Daoy (cell line): ENCODE measurements around the gene LRRC36. TPM values are rescaled to one million over a fixed set of nuclear protein-coding genes. Genes with fewer than 3 reads are reported as not detected.
A peak's percentile ranks its signal among the peaks of the same experiment; 100 is the strongest.

ENCODE experiments used
- DNase-seq: peaks from one replicate; pipeline ENCODE4 v3.0.0-alpha.2; 2015; ENCODE audit warnings: low read depth
- total RNA-seq: library from RNA; depleted of rRNA; stranded (reverse); fragments of >200 nt; shearing (Covaris generic); gene quantifications from 2 replicates; pipeline ENCODE4 v1.2.3, GENCODE V29; 2014

The LRRC36 gene
- total RNA-seq, 1 experiment from 2014 or later = not detected

DNA sequence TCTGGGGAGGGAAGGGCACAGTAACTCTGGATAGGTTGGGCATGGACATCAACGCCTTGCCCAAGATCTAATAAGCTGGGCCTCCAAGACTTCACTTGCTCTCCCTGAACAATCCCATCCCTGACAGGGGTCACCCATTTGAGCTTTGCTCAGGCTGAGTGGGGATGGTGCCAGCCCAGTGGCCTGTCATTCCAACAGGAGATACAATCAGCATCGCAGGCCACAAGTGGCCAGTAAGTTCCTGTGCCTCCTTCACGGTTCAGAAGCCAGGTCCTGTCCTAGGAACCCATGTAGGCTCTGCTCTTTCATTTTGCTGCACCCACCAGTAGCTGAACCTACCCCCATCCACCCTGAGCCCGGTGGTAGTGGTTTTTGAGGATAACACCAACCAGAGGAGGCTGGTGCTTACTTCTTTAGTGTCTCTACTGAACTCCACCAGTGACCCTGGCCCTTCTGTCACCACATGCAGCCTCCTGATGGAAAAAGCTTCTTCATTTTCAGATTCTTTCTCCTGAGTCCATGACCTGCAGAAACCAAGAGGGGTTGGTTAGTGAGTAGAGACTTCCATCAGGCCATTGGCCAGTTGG, 32.4 kb upstream of the LRRC36 start:
- DNase-seq = no peak

DNA sequence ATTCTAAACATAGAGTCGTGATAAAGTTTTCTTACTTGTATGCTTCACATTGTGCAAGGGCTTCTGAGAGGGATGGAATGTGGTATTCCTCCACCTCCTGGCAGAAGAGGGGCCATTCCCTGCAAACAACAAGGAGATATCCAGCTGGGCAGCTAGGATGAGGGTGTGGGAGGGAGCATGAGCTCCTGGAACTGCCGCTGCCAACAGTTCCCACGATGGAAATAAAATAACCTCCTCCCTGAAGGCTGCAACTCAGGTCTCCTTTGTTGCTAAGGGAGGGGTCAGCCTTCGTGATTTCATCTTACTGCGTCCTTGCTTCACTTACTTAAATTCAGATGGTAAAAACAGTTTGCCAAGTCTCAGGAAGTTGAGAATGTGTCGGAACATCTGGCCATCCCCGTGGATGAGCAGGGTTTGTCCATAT, 31.7 kb upstream of the LRRC36 start:
- DNase-seq = no peak

DNA sequence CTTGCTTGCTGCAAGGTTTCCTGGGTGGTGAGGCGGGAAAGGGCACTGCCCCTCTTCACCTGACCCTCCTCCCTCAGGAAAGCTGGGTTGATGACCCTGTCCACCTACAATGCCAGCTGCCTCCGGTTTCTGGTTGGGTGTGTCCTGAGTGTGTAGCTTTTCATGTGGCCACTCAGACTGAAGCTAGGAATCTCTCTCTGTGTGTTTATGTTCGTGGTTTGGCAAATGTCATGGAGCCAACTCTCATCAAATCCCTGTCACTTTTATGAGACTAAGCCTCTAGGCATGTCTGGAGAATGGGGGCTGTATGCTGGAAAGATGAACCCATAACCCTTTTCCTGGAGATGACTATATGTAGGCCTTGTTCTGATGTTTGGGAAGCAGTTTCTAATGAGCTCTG, 30.2 kb upstream of the LRRC36 start:
- DNase-seq = peak; percentile 58

DNA sequence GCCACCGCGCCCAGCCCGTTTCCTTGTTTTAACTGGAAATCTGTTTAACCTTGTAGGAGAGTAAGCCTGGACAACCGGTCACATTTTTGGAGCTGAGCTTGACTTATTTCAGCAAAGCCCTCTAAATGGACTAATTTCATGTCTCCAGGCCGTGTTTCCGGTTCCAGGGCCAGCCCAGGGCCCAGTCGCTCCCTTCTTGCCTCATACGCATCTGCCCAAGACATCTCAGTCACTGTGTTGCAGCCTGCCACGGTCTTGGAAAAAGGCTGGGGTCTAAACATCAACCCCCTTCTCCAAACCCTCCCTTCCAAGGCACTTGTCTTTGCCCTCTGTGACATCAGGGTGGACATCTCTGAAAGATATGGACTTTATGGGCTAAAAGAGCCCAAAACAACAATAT, 28.3 kb upstream of the LRRC36 start:
- no peak for DNase-seq

DNA sequence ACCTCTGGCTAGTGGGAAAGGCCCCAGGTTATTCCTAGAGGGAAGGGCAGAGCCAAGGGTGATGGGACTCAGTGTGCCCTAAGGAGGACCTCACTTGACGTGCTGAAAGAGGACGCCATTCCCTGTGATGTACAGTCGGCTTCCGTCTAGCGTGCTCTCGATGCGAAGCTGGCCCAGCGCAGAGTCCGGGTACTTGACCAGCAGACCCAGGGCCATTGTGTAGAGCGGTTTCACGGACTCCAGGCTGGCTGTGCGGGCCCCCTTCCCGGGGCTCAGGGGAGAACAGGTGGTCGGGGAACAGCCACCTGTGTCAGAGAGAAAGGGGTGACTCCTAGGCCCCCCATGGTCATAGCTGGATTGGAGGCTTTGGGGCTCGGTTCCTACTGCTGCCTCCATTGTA, 27.3 kb upstream of the LRRC36 start:
- no peak for DNase-seq

DNA sequence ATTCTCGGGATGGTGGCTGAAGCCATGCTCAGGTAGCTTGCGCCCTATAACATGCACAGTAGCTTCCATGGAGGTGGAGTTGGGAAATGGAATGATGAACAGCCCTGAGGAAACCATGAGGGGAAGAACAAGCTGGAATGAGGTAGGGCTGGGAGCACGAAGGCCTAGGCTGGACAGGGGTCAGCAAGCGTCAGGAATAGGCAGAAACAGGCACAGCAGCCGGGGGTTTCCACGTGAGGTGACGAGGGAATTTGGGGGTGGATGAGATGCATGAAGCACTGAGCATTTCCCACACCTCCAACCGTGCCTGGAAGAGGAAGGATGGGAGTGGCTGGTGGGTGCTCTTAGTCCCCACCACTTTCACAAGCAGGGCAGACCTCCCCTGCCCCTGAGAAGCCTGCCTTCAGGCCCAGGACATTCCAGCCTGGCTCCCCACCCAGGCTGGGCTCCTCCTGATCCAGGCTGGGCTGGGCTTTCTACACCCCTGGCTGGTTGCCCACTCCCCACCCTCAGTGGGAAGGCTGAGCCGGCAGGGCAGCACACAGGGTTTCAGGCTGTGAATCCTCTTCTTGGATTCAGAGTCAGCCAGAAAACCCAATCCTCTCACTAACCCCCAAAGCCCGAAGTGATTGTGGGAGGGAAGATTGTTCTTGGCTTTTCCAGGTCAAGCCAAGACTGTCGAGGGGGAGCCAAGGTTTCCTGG, 25.4 kb upstream of the LRRC36 start:
- DNase-seq = no peak

DNA sequence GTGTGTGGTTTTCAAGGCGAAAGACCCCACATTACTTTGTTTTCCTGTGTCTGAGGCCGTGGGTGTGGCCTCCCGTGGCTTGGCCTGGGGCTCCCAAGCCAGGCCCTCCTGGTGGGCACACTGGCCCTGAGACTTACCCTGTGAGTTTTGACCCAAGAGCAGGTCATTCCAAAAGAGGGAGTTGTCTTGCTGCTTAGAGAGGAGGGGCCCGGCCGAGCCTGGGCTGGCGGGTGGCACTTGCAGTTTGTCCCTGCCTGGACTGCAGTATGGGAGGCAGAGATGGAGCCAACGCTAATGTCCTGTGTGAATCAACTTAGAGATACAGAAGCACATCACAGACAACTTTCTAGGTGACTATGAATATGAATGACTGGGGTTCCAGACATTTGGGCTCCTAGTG, 24.5 kb upstream of the LRRC36 start:
- no peak for DNase-seq

DNA sequence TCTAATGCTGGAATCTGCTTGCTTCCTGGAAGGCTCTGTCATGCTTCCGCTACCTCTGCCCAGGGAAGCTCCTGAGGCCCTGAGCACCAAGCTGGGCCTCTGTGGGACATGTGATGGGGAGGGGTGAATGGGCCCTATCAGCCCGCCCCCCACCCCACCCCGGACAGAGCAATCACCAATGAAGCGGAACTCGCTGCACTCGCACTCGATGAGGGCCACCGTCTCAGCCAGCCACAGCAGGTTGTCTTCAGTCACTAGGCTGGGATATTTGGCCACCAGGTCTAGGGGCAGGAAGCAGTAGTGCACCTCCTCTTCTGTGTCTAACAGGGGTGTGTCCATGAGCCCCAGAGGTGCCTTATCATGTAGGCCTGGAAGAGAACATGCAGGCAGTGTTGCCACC, 23.6 kb upstream of the LRRC36 start:
- DNase-seq = no peak

DNA sequence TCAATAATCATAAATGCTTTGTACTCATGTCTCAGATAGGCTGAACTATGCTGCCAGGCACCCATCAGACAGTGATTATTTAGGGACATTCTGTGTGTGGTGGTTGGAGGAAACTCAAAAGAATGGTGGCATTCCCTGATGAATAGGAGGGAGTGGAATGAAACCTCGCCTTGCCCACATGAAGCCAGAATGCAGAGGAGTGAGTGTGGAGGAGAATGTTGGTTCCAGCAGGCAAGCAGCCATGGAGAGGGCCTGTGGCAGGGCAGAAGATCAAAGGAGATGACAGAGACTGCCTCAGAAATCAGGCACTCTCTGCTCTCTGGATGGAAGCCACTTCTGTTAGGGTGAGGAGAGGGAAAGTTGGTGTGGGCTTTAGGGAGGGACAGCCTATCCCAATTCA, 22.6 kb upstream of the LRRC36 start:
- DNase-seq = no peak

DNA sequence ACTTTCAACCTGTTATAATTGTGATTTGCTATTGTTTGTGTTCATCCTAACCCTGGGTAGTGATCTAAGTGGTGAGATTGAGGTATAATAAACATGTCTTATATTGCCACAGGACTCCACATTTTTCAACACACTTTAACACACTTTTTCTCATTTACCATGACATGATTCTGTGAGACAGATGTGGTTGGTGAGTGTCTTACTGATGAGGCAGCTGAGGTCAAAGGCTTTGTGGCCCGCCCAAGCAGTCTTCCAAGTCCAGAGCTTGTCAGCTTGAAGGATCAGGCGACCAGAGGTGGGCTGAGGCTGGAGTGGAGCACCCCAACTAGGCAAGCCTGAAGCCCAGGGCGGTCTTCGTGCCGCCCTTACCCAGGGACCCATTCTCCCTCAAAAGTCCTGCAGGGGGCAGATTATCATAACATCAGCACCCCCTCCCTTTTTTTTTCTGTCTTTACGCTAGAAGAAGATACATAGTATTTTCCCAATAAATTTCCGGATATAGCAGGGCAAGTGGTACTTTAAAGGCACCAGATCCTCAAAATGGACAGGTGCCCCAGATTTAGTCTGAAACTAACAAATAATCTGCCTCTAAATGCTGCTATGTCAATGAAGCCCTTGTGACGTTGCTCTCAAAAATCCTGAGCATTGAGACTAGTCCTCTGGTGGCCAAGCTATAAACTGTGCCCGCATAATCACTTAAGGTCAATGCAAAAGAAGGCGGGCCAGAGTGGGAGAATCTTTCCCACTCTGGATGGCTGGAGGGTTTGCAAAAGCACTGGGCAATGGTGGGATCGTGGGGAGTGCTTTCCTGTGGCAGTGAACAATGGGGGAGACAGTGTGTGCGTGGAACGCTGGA, 21.2 kb upstream of the LRRC36 start:
- DNase-seq = no peak

DNA sequence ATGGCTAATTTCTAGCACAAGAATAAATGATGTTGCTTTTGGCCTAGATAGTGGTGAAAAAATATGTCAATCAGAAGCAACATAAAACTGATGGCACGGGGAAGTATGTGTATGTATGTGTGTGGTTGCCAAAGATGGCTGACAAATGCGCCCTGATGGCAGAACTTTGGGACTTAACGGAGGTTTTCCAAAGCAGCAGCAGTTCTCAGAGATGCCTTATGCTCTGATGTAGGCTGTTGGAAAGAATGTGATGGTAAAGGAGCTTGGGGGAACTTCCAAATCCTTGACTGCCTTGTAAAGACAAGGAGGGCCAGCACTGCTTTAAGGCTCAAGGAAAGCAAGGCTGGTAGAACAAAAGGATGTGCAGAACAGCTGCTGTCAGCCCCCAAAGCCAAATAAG, 16.1 kb upstream of the LRRC36 start:
- no peak for DNase-seq

DNA sequence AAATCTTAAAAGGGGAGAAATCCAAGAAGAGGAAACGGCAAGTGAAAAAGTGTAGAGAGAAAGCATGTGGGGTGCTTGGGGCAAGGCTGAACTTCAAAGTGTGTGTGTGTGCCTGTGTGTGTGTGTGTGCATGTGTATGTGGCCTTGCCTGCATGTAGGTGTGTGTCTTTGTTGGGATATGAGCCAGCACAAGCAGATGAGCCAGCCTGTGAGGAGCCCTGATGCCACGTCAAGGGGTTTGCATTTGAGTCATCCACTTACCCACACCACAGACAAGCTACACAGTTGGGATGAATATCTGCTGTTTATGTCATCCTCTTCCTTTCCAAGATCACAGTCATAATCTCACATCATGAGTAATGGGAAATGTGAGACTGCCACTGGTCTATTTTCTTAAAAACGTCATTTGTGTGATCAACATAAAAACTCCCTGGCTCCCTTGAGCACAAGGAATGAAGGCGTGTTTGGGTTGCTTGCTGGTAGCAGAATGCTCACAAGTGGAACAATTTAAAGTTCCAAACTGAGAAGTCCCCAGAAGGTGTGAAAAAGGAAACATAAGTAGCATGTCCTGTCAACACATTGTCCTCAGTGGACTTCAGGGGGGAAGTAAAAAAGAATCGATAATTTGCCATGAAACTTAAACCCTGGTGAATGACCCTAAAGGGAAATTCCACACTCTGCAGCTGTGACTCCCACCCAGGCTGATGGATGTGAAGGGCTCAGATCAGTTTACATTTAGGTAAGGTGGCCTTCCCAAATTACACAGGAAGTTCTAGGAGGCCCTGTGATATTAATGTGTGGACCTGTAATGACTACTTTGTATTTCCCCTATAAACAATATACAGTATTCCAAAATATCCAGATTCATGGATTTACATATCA, 14.8 kb upstream of the LRRC36 start:
- peak; percentile 98 for DNase-seq

DNA sequence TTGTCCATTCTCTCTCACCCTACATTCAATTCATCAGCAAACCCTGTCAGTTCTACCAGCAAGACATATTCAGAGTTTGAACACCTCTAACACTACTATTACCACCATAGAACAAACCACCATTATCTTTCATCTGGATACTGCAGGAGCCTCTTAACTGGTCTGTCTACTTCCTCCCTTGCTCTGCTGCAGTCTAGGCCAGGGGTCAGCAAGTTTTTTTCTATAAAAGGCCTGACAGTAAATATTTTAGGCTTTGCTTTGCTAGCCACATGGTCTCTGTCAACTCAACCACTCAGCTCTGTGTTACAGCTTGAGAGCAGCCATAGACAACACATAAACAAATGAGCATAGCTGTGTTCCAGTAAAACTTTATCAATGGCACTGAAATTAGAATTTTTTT, 13.9 kb upstream of the LRRC36 start:
- DNase-seq = peak; percentile 30

DNA sequence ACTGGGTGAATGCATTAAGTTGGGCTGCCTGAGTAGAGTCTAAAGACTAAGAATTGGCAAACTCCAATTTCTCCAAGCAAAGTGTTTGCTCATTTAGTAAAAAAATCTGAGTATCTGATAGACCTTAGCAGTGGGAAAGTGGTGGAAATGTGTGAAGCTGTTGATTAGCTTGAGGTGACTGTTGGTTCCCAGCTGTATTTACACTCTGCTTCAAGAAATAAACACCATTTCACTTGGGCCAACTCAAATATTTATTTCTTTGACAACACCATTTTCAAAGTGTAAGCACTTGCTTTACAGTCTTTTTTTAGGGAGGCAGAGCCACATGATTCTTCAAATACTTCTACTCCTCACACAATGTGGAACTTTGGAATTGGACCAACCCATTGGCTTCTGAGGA, 8.8 kb upstream of the LRRC36 start:
- no peak for DNase-seq

DNA sequence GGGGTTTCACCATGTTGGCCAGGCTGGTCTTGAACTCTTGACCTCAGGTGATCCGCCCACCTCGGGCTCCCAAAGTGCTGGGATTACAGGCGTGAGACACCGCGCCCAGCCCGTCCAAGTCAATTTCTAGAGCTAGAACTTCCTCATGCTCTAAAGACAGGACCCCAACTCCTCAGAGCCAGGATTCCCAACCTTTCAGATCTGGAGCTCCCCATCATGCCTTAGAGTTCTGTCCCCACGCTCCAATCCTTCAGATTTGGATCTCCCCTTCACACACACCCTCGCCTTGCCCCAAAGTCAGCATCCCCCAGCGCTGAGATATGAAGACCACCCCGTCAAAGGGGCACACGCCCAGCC, 522 bp upstream of the LRRC36 start:
- no peak for DNase-seq

DNA sequence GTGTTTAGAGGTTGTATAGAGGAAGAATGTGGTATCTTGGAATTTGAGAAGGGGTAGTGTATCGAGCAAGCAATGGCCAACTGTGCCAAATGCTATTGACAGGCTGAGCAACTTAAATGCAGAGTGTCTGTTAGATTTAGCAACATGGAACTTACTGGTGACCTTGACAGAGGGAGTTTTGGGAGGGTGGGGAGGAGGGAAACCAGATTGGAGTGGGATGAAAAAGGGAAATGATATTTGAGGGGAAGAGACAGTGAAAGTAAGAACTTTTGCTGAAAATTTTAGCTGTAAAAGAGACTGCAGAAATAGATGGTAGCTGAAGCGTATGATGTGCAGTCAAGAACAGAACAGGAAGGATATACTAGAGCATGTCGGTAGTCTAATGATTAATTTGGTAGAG, 1.1 kb downstream of the LRRC36 start:
- no peak for DNase-seq

DNA sequence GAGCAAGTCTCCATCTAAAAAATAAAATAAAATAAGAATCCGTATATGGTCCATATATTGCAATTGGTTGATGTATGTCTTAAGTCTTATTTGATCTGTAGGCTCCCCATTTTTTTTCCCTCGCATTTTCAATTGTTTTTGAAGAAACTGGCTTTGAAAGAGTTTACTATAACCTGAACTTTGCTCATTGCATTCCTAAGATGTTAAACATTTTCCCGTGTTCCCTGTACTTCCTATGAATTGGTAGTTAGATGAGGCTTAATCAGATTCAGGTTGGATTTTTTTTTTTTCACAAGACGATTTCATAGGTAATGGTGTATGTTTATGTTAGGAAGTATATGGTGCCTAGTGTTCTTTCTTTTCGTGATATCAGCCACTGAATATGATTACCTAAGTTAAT, 3.3 kb downstream of the LRRC36 start:
- no peak for DNase-seq

DNA sequence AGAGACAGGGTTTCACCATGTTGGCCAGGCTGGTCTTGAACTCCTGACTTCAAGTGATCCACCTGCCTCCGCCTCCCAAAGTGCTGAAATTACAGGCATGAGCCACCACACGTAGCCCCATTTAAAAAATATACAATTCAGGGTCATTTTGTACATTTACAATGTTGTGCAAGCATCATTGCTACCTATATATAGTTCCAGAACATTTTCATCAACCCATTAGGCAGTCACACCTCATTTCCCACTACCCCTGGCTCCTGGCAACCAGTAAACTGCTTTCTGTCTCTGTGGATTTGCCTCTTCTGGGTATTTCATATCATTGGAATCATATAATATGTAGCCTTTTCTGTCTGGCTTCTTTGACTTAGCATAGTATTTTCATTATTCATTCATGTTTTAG, 6.7 kb downstream of the LRRC36 start:
- no peak for DNase-seq

DNA sequence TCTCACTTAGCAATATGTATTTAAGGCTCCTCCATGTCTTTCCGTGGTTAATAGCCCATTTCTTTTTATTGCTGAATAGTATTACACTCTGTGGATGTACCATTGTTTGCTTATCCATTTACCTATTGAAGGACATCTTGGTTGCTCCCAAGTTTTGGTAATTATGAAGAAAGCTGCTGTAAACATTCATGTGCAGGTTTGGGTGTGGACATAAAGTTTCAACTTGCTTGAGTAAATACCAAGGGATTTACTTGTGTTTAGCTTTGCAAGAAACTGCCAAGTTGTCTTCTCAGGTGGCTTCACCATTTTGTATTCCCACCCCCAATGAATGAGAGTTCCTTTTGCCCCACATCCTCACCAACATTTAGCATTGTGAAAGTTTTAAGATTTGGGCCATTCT, 9.5 kb downstream of the LRRC36 start:
- DNase-seq = no peak

DNA sequence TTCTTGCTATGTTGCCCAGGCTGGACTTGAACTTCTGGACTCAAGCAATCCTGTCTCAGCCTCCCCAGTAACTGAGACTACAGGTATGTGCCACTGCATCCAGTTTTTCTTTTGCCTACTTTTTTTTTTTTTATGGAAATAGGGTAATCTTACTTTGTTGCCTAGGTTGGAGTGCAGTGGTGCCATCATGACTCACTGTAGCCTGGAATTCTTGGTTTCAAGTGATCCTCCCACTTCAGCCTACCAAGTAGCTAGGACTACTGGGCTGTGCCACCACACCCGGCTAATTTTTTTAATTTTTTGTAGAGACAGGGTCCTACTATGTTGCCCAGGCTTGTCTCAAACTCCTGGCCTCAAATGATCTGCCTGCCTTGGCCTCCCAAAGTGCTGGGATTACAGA, 10.0 kb downstream of the LRRC36 start:
- DNase-seq = peak; percentile 19

DNA sequence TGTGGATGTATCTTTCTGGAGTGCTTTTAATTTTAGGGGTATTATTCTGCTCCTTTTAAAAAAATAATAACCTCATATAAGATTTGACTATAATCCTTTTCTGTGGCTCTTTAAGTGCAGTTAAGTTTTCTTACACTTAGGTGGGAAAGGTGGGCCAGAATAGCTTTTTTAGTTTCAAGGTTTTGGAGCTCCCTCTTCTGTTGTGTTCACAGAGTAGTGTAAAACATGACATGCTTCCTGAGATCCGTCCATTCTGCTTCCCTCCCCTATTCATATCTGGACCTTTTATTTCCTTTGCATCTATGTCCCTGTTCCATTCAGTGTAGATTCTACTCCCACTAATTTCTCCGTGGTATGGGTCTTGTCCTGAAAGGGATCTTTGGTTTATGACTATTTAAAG, 12.8 kb downstream of the LRRC36 start:
- no peak for DNase-seq

DNA sequence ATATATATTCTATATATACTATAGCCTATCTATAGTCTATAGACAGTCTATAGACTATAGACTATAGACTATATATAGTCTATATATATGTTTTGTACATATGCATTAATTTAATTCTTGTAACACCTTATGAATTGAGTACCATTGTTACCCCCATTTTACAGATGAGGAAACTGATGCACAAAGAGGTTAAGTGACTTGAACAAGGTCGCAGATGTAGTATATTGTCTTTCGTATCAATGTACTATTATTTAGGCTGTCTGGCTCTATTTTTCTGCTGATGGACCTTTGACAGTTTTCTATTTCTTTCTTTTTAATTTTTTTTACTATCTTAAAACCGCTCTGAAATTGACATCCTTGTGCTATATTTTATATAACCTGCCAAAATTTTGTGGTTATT, 14.6 kb downstream of the LRRC36 start:
- no peak for DNase-seq
